Neural cell (in vitro differentiated cells): ENCODE data around the gene TLX2. TPM values are rescaled to one million over a fixed set of nuclear protein-coding genes. Genes with fewer than 3 reads are reported as not detected.

Experiments
- H2AFZ ChIP-seq: fragments of 200-600, 300-800 bp; sonication (generic), shearing (Covaris generic); 2 replicates; pipeline ENCODE4 v1.6.0; 2014; ENCODE audit warnings: low read depth, mild to moderate bottlenecking, antibody characterized with exemption, low read length, moderate library complexity
- H3F3A ChIP-seq: fragments of 200-600 bp; shearing (Covaris generic); 2 replicates; pipeline ENCODE4 v1.6.1; 2016; ENCODE audit warnings: mild to moderate bottlenecking, moderate library complexity, mixed read lengths, antibody characterized with exemption, low read length; ENCODE audit not compliant: insufficient read depth, poor library complexity, severe bottlenecking
- H3K27ac ChIP-seq: fragments of 200-600, 300-800 bp; sonication (generic), shearing (Covaris generic); 2 replicates; pipeline ENCODE4 v1.5.1; 2014; ENCODE audit warnings: mild to moderate bottlenecking, low read length, moderate library complexity
- H3K27me3 ChIP-seq: fragments of 300-800, 200-600 bp; sonication (generic), shearing (Covaris generic); 2 replicates; pipeline ENCODE4 v1.6.0; 2014; ENCODE audit warnings: mild to moderate bottlenecking, low read depth, low read length, moderate library complexity; ENCODE audit not compliant: insufficient read depth
- H3K36me3 ChIP-seq: fragments of 300-800, 200-600 bp; sonication (generic), shearing (Covaris generic); 2 replicates; pipeline ENCODE4 v1.5.1; 2014; ENCODE audit warnings: mild to moderate bottlenecking, antibody characterized with exemption, low read length, moderate library complexity; ENCODE audit not compliant: insufficient read depth
- H3K4me2 ChIP-seq: fragments of 300-800, 200-600 bp; sonication (generic), shearing (Covaris generic); 2 replicates; pipeline ENCODE4 v1.6.0; 2014; ENCODE audit warnings: mild to moderate bottlenecking, low read length
- H3K4me3 ChIP-seq: fragments of 300-800, 200-600 bp; sonication (generic), shearing (Covaris generic); 2 replicates; pipeline ENCODE4 v1.5.1; 2014; ENCODE audit warnings: mild to moderate bottlenecking, low read length, moderate library complexity
- H3K79me2 ChIP-seq: fragments of 200-600 bp; shearing (Covaris generic); replicated peaks from 2 replicates; pipeline ENCODE4 v1.6.0; 2014; ENCODE audit warnings: mild to moderate bottlenecking, low read length, moderate library complexity; ENCODE audit not compliant: insufficient read depth
- H3K9ac ChIP-seq: fragments of 300-800, 200-600 bp; sonication (generic), shearing (Covaris generic); 2 replicates; pipeline ENCODE4 v1.6.1; 2016; ENCODE audit warnings: mild to moderate bottlenecking, low read length, mixed read lengths
- H3K9me2 ChIP-seq: fragments of 200-600 bp; shearing (Covaris generic); 2 replicates; pipeline ENCODE4 v1.6.1; 2016; ENCODE audit warnings: mild to moderate bottlenecking, low read length, mixed read lengths; ENCODE audit not compliant: insufficient read depth
- H3K9me3 ChIP-seq: fragments of 200-600, 300-800 bp; sonication (generic), shearing (Covaris generic); 2 replicates; pipeline ENCODE4 v1.6.1; 2016; ENCODE audit warnings: mild to moderate bottlenecking, mixed run types, low read length, moderate library complexity, mixed read lengths
- H4K20me1 ChIP-seq: fragments of 200-600 bp; shearing (Covaris generic); 2 replicates; pipeline ENCODE4 v1.6.1; 2016; ENCODE audit warnings: mild to moderate bottlenecking, mixed run types; ENCODE audit not compliant: insufficient read depth
- CTCF ChIP-seq: fragments of 450-650 bp; IDR thresholded peaks from 2 replicates; pipeline ENCODE4 v1.5.1; 2014; ENCODE audit warnings: antibody characterized with exemption, mild to moderate bottlenecking, moderate library complexity; ENCODE audit not compliant: poor library complexity, severe bottlenecking
- EP300 ChIP-seq: fragments of 450-650 bp; conservative IDR thresholded peaks from 2 replicates; pipeline ENCODE4 v1.6.1; 2014; ENCODE audit warnings: antibody characterized with exemption, mild to moderate bottlenecking, moderate library complexity; ENCODE audit not compliant: poor library complexity, severe bottlenecking
- EZH2 ChIP-seq: fragments of 200-600, 300-800 bp; shearing (Covaris generic), sonication (generic); IDR thresholded peaks from 2 replicates; pipeline ENCODE4 v1.6.1; 2014; ENCODE audit warnings: antibody characterized with exemption, low read length, borderline replicate concordance, mild to moderate bottlenecking; ENCODE audit not compliant: insufficient read depth, poor library complexity, severe bottlenecking
- MXI1 ChIP-seq: fragments of 450-650 bp; conservative IDR thresholded peaks from 2 replicates; pipeline ENCODE4 v1.6.1; 2014; ENCODE audit warnings: antibody characterized with exemption, mild to moderate bottlenecking; ENCODE audit not compliant: poor library complexity, severe bottlenecking
- POLR2AphosphoS5 ChIP-seq: IDR thresholded peaks from 2 replicates; pipeline ENCODE4 v1.6.1; 2012
- RAD21 ChIP-seq: fragments of 450-650 bp; conservative IDR thresholded peaks from 2 replicates; pipeline ENCODE4 v1.6.1; 2014; ENCODE audit warnings: antibody characterized with exemption, mild to moderate bottlenecking, moderate library complexity
- REST ChIP-seq: IDR thresholded peaks from 2 replicates; pipeline ENCODE4 v1.6.1; 2012; ENCODE audit warnings: borderline replicate concordance
- SMC3 ChIP-seq: fragments of 450-650 bp; conservative IDR thresholded peaks from 2 replicates; pipeline ENCODE4 v1.6.1; 2014; ENCODE audit warnings: antibody characterized with exemption, mild to moderate bottlenecking, moderate library complexity; ENCODE audit not compliant: poor library complexity
- TAF1 ChIP-seq: IDR thresholded peaks from 2 replicates; pipeline ENCODE4 v1.6.1; 2012; ENCODE audit warnings: low read depth
- polyA plus RNA-seq: library from polyadenylated mRNA; depleted of rRNA; stranded (reverse); fragments of >200 nt; gene quantifications from 2 replicates; pipeline ENCODE4 v1.2.3, GENCODE V29; 2014

The TLX2 gene
- polyA plus RNA-seq, 1 donor from 2014 or later: not detected

GRCh38 chr2:74566076-74566753 lies 52.0 kb downstream of the TLX2 start:
- Histone ChIP-seq H2AFZ (no peak overlapping the region), H3F3A (no peaks in the 10 kb centered on the region), H3K9me3 (no peaks in the 10 kb centered on the region), H4K20me1 (no peaks in the 10 kb centered on the region), H3K27me3 (no peaks in the 10 kb centered on the region), H3K36me3 (no peaks in the 10 kb centered on the region), H3K79me2 (no peaks in the 10 kb centered on the region), H3K27ac (no peak overlapping the region), H3K4me3 (no peak overlapping the region), H3K9me2 (no peaks in the 10 kb centered on the region), H3K9ac (no peak overlapping the region), H3K4me2 (no peak overlapping the region)
- TF ChIP-seq MXI1 (no peak), EP300 (no peak), TAF1 (no peak), SMC3 (no peak), EZH2 (no peak), POLR2AphosphoS5 (no peak), RAD21 (no peak), CTCF (no peak), REST (no peak)

- H3K79me2 ChIP-seq: no peaks in the 10 kb centered on the region
- no peak overlapping the region for H3K27ac ChIP-seq
- H3K9me3 ChIP-seq: no peaks in the 10 kb centered on the region
- no peak overlapping the region for H3K4me3 ChIP-seq
- no peaks in the 10 kb centered on the region for H3K36me3 ChIP-seq
- no peaks in the 10 kb centered on the region for H3K9me2 ChIP-seq
- TF ChIP-seq SMC3 (no peak), EP300 (no peak), POLR2AphosphoS5 (no peak), MXI1 (no peak), TAF1 (no peak), CTCF (no peak), REST (no peak)
- H2AFZ ChIP-seq: no peak overlapping the region
- H4K20me1 ChIP-seq: no peaks in the 10 kb centered on the region
- H3K9ac ChIP-seq: no peak overlapping the region
- H3K4me2 ChIP-seq: no peak overlapping the region
- H3K27me3 ChIP-seq: no peaks in the 10 kb centered on the region
- no peaks in the 10 kb centered on the region for H3F3A ChIP-seq
Observed at GRCh38 chr2:74566754-74567085, 52.5 kb downstream of the TLX2 start.
